HEK293T (cell line): ENCODE results near the gene ARSA.

Experiments
- ARNT ChIP-seq: fragments of 450-650 bp; IDR thresholded peaks from 2 replicates; pipeline ENCODE4 v1.6.1; 2017; ENCODE audit warnings: mild to moderate bottlenecking
- BHLHE40 ChIP-seq: fragments of 450-650 bp; IDR thresholded peaks from 2 replicates; pipeline ENCODE4 v1.6.1; 2016; ENCODE audit warnings: mild to moderate bottlenecking, moderate library complexity, borderline replicate concordance
- ELF4 ChIP-seq: fragments of 450-650 bp; IDR thresholded peaks from 2 replicates; pipeline ENCODE4 v1.6.1; 2017; ENCODE audit warnings: antibody characterized with exemption
- FOXA1 ChIP-seq: fragments of 450-650 bp; IDR thresholded peaks from 2 replicates; pipeline ENCODE4 v1.6.1; 2016; ENCODE audit warnings: mild to moderate bottlenecking
- FOXK2 ChIP-seq: fragments of 450-650 bp; IDR thresholded peaks from 2 replicates; pipeline ENCODE4 v1.6.1; 2016; ENCODE audit warnings: mild to moderate bottlenecking
- NFRKB ChIP-seq: fragments of 450-650 bp; IDR thresholded peaks from 2 replicates; pipeline ENCODE4 v1.6.1; 2016; ENCODE audit warnings: mild to moderate bottlenecking, moderate library complexity
- SUZ12 ChIP-seq: fragments of 450-650 bp; IDR thresholded peaks from 2 replicates; pipeline ENCODE4 v1.6.1; 2016; ENCODE audit warnings: mild to moderate bottlenecking
- TARDBP ChIP-seq: fragments of 450-650 bp; IDR thresholded peaks from 2 replicates; pipeline ENCODE4 v1.6.1; 2016
- TF ChIP-seq, protein P1 (sequence below): fragments of 450-650 bp; IDR thresholded peaks from 2 replicates; pipeline ENCODE4 v1.6.1; 2016

DNA sequence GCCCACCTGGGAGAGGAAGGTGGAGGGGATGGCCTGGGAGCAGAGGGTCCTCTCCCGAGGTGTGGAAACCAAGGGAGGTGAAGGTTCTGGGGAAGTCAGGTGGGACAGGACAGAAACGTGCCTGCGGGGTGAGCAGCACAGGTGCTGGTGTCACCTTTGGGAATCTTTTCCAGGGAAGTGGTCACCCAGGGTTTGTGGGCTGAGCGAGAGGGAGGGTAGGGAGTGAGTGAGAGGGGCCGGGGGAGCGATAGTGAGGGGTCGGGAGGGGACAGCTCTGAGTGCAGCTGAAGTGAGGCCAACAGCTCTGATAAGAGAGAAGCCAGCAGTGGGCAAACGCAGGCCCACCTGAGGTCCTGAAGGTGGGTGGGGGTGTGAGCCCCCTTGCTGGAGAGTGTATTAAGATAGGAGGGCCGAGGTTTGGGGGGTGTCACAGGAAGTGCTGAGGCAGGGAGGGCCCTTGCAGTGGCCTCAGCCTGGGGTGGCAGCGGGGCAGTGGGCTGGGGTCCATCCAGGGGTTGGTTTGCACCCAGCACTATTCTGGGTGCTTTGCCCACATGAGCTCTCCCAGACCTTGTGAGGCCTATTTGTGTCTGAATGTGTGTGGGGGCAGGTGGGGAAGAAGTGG is 43.1 kb upstream of the ARSA start:
- TF ChIP-seq ARNT (no peak), FOXK2 (no peak), ELF4 (no peak), SUZ12 (no peak), TARDBP (no peak), NFRKB (no peak), BHLHE40 (no peak), FOXA1 (no peak)
- TF ChIP-seq, protein P1, sequence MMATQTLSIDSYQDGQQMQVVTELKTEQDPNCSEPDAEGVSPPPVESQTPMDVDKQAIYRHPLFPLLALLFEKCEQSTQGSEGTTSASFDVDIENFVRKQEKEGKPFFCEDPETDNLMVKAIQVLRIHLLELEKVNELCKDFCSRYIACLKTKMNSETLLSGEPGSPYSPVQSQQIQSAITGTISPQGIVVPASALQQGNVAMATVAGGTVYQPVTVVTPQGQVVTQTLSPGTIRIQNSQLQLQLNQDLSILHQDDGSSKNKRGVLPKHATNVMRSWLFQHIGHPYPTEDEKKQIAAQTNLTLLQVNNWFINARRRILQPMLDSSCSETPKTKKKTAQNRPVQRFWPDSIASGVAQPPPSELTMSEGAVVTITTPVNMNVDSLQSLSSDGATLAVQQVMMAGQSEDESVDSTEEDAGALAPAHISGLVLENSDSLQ, result no peak
